ENCODE data around the gene PLB1.

PLB1 gene

GRCh38 chr2:28566521-28567041, 70.7 kb downstream of the PLB1 start:
- TF ChIP-seq CTCF (conservative IDR thresholded peaks at IDR 0.05; ENCODE audit: low read depth) = peak; percentile 99
- peak; percentile 91 for DNase-seq (ENCODE audit: low spot score)
- peak overlapping the region; percentile 90 for H3K27ac ChIP-seq
- ChIA-PET POLR2A (ENCODE audit: low non-redundant PET) (no interaction called here), CTCF (interaction anchor here (0.5 to 3.2 kb wide), 25 partner anchors 13 to 945 kb away, joined by 3 to 19 read pairs (median 4); partner anchors contain the start of genes PPP1CB and TRMT61B)

GRCh38 chr2:28567061-28567471, 71.2 kb downstream of the PLB1 start:
- ChIA-PET CTCF (interaction anchor here (0.6 to 3.2 kb wide), 19 partner anchors 13 to 373 kb away, joined by 3 to 19 read pairs (median 4); partner anchors contain the start of genes PPP1CB and TRMT61B), POLR2A (ENCODE audit: low non-redundant PET) (no interaction called here)
- TF ChIP-seq CTCF (conservative IDR thresholded peaks at IDR 0.05; ENCODE audit: low read depth) = peak; percentile 60
- H3K27ac ChIP-seq = peak overlapping the region; percentile 90
- no peak for DNase-seq (ENCODE audit: low spot score)

DNA sequence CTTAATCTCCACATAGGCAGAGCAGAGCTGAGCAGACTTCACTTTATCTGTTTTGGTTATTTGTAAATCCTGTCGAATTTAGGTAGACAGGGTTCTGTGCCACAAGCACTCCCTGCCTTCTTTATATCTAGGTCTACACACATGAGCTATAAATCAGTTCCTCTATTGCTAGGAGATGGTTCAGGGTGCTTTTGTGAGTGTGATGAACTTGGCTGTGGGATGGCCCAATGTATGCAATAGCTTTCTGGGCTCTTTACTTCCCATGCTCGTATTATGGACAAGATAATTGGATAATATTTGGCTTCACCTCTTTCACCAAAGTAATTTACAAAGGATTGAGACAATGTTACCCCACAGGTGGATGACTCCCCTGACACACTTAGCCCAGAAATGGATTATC, 72.2 kb downstream of the PLB1 start:
- no peak overlapping the region for H3K27ac ChIP-seq
- DNase-seq (ENCODE audit: low spot score) = no peak
- CTCF ChIA-PET = interaction anchor here (2.0 to 3.2 kb wide), 3 partner anchors 27 to 186 kb away, joined by 14 to 19 read pairs (median 16); partner anchors contain the start of gene PPP1CB
- no peak for TF ChIP-seq CTCF (conservative IDR thresholded peaks at IDR 0.05; ENCODE audit: low read depth)
- POLR2A ChIA-PET (ENCODE audit: low non-redundant PET) = no interaction called here

GRCh38 chr2:28568533-28568932, 72.7 kb downstream of the PLB1 start:
- peak; percentile 12 for DNase-seq (ENCODE audit: low spot score)
- POLR2A ChIA-PET (ENCODE audit: low non-redundant PET) = no interaction called here
- H3K27ac ChIP-seq = no peak overlapping the region
- no peak for TF ChIP-seq CTCF (conservative IDR thresholded peaks at IDR 0.05; ENCODE audit: low read depth)
- CTCF ChIA-PET = interaction anchor here (3.2 kb wide), 1 partner anchor 26 kb away, joined by 19 read pairs; no protein-coding TSS in a partner anchor

DNA sequence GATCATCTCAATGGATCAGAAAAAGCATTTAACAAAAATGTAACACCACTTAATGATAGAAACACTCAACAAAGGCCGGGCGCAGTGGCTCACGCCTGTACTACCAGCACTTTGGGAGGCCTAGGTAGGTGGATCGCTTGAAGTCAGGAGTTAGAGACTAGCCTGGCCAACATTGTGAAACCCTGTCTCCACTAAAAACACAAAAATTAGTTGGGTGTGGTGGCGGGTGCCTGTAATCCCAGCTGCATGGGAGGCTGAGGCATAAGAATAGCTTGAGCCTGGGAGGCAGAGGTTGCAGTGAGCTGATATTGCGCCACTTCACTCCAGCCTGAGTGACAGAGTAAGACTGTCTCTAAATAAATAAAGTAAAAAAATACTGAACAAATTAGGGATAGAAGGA, 74.6 kb downstream of the PLB1 start:
- no peak for DNase-seq (ENCODE audit: low spot score)
- no peak overlapping the region for H3K27ac ChIP-seq
- POLR2A ChIA-PET (ENCODE audit: low non-redundant PET) = no interaction called here
- CTCF ChIA-PET = no interaction called here
- no peak for TF ChIP-seq CTCF (conservative IDR thresholded peaks at IDR 0.05; ENCODE audit: low read depth)

- ChIA-PET POLR2A (ENCODE audit: low non-redundant PET) (no interaction called here), CTCF (no interaction called here)
- TF ChIP-seq CTCF (conservative IDR thresholded peaks at IDR 0.05; ENCODE audit: low read depth) = no peak
- no peak for DNase-seq (ENCODE audit: low spot score)
- H3K27ac ChIP-seq = no peak overlapping the region
Observed at GRCh38 chr2:28576714-28577113, 80.9 kb downstream of the PLB1 start.

All from RWPE1 (cell line).